ENCODE measurements around the gene MRE11.

DNA sequence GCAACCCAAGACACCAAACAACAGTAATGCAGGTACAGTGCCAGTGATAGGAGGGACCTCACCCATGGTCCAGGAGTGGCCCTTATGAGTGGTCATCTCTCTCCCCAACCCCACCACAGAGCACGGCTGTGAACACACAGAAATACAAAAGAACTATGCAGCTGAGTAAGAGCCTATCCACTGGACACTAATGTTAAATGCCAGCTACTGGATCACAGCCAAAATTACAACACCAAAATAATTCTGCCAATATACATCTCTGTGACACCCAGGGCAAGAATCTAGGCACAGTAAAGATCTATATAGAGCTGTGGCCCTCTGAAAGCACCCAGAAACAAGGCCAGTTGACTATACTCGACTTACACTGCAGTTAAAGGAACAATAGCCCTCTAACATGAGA lies 69.6 kb downstream of the MRE11 start:
- TF ChIP-seq EP300 (IDR thresholded peaks at IDR 0.05) (no peak), POLR2AphosphoS2 (conservative IDR thresholded peaks at IDR 0.05; ENCODE audit: low read length) (no peak), CHD4 (IDR thresholded peaks at IDR 0.05; ENCODE audit: borderline replicate concordance) (no peak), RNF2 (IDR thresholded peaks at IDR 0.05; ENCODE audit: borderline replicate concordance, low read depth) (no peak), POLR2A (IDR thresholded peaks at IDR 0.05; ENCODE audit: low read length) (no peak)
- TF ChIP-seq, protein P1, sequence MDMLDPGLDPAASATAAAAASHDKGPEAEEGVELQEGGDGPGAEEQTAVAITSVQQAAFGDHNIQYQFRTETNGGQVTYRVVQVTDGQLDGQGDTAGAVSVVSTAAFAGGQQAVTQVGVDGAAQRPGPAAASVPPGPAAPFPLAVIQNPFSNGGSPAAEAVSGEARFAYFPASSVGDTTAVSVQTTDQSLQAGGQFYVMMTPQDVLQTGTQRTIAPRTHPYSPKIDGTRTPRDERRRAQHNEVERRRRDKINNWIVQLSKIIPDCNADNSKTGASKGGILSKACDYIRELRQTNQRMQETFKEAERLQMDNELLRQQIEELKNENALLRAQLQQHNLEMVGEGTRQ (IDR thresholded peaks at IDR 0.05): no peak
- TF ChIP-seq, protein P2, sequence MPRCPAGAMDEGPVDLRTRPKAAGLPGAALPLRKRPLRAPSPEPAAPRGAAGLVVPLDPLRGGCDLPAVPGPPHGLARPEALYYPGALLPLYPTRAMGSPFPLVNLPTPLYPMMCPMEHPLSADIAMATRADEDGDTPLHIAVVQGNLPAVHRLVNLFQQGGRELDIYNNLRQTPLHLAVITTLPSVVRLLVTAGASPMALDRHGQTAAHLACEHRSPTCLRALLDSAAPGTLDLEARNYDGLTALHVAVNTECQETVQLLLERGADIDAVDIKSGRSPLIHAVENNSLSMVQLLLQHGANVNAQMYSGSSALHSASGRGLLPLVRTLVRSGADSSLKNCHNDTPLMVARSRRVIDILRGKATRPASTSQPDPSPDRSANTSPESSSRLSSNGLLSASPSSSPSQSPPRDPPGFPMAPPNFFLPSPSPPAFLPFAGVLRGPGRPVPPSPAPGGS (IDR thresholded peaks at IDR 0.05): no peak
- TF ChIP-seq, protein P3, sequence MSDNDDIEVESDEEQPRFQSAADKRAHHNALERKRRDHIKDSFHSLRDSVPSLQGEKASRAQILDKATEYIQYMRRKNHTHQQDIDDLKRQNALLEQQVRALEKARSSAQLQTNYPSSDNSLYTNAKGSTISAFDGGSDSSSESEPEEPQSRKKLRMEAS (IDR thresholded peaks at IDR 0.05): no peak
- TF ChIP-seq, protein P4, sequence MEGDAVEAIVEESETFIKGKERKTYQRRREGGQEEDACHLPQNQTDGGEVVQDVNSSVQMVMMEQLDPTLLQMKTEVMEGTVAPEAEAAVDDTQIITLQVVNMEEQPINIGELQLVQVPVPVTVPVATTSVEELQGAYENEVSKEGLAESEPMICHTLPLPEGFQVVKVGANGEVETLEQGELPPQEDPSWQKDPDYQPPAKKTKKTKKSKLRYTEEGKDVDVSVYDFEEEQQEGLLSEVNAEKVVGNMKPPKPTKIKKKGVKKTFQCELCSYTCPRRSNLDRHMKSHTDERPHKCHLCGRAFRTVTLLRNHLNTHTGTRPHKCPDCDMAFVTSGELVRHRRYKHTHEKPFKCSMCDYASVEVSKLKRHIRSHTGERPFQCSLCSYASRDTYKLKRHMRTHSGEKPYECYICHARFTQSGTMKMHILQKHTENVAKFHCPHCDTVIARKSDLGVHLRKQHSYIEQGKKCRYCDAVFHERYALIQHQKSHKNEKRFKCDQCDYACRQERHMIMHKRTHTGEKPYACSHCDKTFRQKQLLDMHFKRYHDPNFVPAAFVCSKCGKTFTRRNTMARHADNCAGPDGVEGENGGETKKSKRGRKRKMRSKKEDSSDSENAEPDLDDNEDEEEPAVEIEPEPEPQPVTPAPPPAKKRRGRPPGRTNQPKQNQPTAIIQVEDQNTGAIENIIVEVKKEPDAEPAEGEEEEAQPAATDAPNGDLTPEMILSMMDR (IDR thresholded peaks at IDR 0.05): no peak

Measured in A549 (cell line).